Stimulated activated CD8-positive, alpha-beta memory T cell treated with anti-CD3 and anti-CD28 coated beads, Interleukin-4, amount 100 ng/mL, for 1 hour (primary cell): ENCODE measurements around the gene OAT.

Experiments
- DNase-seq, 2 donors: peaks; one replicate each; pipeline ENCODE4 v3.0.0-alpha.2; 2020; ENCODE audit warnings: low read depth in 2 of 2, low spot score in 1 of 2

OAT gene

DNA sequence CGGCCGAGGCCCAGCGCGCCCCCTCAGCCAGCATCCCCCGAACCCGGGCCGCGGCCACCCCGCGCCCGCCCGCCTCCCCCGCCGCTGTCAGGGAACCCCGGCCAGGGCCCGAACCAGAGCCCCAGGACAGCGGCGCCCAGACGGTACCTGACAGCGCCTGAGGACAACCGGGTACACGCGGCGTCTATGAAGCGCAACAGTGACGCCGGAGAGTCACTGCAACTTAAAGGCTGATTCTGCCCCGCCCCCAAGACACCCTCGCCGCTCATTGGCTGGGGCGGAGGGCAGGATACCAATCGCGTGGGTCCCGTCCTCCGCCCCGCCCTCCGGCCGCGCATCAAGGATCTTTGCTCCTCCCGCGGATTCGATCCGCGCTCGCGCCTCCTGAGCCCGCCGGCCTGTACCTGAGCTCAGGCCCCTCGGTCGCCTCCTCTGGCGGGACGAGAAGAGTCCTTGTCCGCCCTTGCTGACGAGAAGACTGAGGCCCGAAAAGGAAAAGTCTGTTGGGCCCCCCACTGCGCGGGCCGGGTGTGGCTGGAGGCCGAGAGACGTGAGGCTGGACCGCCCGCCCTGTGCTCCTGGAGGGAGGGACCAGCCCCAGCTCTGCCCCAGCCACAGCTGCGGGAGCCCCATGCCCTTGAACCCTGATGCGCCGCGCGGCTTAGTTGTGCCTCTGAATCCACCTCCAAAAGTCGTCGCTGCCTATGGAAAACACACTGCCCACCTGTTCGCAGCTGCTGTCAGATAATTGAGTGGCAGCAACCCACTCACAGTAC is at the start of gene OAT:
OAT (minus strand) TSS at position 198 of the 776 bp plus-strand sequence. CDS start 6,752 bp downstream, outside the sequence.
- peak; percentile 87 to 95 for DNase-seq

DNA sequence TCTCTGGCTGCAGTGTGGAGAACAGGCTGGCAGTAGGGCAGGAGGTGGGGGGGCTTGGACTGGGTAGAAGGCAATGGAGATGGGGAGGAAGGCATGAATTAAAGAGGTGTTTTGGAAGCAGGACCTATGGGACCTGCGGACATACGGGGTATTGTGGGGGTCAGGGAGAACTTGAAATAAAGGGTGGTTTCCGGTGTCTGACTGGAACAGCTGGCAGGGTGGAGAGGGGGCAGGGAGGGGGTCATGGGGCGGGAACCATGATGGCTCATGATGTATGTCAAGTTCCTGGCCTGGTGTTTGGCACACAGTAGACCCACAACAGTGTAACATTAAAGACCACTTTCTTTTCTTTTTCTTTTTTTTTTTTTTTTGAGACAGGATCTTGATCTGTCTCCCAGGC is 48.4 kb upstream of the OAT start:
- no peak for DNase-seq

DNA sequence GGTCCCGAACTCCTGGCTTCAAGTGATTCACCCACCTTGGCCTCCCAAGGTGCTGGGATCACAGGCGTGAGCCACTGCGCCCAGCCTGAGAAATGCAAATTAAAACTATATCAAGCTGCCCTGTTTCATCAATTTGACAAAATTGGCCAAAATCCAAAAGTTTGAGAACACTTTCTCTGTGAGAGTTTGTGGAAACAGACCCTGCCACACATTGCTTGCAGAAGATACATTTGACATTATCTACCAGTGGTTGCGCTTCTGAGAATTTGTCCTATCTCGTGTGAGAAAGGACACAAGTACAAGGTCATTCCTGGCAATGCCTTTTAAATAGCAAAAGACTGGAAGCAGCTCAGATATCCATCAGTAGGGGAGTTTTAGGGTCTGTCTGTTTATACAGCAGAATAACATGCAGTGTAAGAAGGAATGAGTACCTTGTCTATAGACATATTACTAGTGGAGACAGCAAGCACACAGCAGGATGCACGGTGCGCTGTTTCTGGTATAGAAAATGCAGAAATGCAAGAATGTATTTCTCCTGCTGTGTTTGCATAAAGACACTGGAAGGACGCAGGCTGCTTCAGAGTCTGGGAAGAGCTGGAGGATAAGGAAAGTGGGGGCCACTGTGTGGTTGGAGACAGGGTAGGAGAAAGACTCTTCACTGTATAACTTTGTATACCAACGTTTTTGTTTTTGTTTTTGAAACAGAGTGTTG is 47.2 kb upstream of the OAT start:
- no peak for DNase-seq

DNA sequence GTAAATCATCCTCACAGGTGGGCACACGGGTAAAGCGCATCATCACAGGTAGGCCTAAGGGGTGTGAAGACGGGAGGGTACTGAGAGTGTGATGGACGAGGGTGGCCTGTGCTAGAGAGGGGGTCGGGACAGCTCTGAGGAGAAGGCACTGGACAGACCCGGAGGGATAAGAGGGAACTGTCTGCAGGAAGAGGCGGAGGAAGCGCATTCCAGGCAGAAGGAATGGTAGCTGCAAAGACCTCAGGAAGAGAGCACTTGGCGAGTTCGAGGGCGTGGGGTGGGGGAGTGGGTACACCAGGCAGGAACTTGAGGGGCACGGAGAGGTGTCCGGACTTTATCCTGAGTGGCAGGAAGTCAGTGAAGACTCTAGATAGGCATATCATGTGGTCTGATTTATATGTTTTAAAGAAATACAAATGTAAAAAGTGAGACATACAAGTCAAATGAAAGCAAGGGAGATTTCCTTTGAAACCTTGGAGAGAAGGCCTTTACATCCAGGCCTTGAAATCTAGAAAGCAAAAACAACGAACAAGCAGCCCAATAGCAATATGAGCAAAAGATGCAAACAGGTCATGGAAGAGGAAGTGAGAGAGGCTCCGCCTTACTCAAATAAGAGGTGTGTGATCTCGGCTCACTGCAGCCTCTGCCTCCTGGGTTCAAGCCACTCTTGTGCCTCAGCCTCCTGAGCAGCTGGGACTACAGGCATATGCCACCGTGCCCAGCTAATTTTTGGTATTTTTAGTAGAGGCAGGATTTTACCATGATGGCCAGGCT is 46.5 kb upstream of the OAT start:
- DNase-seq: no peak

DNA sequence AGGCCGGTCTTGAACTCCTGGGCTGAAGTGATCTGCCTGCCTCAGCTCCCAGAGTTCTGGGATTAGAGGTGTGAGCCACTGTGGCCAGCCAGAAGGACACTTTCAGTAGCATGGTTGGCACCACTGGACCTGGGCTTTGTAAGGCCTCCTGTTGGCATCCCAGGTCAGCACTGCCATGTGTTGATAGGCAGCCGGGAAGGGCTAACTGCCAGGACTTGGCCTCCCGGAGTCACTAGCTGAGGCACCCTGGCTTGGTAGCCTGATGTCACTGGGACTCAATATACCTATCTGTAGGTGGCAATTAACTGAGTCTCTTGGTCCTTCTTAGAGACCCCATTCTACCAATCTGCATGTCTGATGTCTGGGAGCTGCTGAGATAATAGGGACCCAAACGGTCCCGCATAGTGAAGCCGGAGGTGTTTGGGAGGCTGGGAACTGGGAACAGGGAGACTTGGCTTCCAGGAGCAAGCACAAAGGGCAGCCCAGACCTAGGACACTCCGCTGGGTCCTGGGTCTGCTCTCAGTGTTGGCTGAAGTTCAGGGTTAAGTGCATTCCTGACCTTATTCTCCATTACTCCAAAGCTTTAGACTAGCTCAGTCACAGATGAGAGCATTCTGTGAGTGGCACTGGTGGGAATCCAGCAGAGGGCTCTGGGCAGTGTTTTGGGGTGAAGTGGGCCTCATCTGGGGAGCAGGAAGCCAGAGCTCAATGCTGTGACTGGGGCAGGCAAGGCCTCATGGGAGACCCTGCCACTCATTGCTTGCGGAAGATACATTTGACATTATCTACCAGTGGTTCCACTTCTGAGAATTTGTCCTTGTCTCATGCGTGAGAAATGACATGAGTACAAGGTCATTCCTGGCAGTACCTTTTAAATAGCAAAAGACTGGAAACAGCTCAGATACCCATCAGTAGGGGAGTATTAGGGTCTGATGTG is 45.6 kb upstream of the OAT start:
- DNase-seq: no peak

DNA sequence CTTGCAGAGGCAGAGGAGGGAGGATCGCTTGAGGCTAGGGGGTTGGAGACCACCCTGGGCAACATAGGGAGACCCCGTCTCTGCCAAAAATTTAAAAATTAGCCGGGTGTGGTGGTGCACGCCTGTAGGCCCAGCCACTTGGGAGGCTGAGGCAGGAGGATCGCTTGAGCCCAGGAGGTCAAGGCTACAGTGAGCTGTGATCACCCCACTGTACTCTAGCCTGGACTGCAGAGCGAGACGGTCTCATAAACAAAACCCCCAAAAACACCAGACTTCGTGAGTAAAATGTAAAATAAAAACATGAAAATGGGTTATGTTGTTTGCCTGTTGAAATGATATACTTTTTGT is 43.6 kb upstream of the OAT start:
- no peak for DNase-seq

DNA sequence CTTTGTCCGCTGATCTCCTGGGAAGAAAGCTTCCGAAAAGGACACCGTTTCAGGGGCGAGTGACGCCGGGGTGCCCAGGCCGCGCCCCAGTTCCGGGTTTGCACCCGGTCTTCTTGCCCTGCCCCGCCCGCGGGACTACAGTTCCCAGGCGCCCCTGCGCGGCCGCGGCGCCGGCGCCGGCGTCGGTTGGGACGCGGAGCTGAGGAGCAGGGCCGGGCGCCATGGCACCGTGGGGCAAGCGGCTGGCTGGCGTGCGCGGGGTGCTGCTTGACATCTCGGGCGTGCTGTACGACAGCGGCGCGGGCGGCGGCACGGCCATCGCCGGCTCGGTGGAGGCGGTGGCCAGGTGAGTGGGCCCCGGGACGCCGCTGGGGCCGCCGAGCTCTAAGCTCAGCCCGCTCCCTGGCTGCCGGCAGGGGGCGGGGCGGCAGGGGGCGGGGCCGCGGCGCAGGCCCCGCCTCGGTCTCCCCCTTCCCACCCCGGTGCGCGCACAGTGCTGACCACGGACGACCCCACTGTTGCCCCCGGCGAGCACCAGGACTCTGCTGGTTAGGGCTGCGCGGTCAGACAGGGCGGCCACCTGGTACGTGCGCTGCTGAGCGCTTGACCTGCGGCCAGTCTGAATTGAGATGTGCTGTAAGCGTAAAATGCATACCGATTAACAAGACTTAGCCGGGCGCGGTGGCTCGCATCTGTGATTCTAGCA is 43.1 kb upstream of the OAT start, which contains the start of gene LHPP:
LHPP (plus strand) TSS at position 182 of the 706 bp plus-strand sequence; CDS start at position 222, 40 bp downstream.
- DNase-seq: peak; percentile 48 to 60

DNA sequence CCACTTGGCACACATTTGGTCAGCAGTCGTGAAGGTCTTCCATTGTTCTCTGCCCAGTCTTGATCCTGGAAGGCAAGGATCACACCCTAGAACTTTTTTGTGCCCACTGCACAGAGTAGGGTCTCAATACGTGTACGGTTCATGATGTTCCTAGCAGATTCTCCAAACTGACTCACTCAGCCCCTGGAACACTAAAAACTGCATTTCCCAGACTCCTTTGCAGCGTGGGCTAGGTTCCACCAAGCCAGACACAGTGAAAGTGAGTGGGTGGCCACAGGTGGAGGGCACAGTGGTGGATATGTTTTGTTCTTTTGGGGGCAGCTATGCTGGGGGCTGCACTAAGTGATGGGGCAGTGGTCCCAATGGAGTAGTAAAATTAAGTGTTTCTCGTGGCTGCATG is 41.4 kb upstream of the OAT start:
- no peak for DNase-seq

DNA sequence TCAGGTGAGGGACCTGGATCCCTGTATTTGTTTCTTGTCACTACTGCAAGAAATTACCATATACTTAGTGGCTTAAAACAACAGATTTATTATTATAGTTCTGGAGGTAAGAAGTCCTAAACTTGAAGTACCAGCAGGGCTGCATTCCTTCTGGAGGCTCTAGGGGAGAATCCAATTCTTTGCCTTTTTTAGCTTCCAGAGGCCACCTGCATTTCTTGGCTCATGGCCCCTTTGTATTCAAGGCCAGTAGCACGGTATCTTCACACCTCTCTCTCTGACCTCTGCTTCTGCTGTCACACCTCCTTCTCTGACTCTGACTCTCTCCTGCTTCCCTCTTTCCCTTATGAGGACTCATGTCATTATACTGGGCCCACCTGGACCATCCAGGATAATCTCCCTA is 40.7 kb upstream of the OAT start:
- DNase-seq: no peak

DNA sequence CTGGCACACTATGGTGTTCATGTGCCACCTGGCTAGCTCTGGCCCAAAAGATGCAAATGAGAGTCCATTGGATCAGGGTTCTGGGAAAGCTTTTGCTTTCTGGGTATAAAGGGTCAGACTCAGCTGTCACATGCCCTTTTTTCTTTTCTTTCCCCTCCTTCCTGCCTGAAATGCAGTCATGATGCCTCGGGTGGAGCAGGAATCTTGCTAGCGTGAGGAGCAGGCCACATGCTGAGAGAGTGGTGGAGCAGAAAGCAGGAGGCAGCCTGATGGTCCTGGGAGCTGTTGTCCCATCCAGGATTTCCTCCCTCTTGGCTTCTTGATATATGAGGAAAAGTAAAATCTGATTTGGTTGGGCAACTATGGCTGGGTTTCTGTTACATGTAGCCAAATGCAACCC is 40.2 kb upstream of the OAT start:
- DNase-seq: no peak

DNA sequence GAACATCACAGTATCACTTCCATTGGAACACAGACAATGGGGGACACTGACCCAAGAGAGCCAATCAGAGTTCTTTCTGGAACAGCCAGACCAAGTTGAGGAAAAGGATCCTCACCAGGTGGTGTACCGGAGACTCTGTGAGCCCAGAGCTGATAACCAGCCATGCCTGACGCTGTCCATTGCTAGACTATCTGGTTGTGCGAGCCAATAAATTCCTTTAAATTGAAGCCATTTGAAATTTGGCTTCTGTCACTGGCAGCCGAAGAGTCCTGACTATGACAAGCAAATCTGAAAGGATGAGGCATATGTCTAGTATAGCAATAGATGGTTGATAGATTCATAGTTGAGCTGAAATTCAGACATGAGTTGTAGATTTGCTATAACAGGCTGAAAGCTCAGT is 39.8 kb upstream of the OAT start:
- DNase-seq: no peak

DNA sequence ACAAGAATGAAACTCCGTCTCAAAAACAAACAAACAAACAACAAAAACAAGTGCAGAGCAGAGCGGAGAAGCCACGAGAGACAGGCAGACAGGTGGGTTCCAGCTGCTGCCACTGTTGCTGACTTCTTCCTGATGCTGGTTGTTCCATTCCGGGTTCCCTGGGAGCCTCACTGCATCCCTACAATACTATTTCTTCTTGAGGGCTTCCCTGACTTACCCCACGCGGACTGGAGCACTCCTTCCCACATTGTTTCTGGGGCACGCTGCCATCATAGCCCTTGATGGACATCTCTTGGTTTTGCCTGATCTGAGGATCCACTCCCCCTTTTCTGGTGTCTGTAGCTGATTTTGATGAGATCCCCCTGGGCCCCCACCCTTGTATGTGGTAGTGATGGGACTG is 36.7 kb upstream of the OAT start:
- no peak for DNase-seq

DNA sequence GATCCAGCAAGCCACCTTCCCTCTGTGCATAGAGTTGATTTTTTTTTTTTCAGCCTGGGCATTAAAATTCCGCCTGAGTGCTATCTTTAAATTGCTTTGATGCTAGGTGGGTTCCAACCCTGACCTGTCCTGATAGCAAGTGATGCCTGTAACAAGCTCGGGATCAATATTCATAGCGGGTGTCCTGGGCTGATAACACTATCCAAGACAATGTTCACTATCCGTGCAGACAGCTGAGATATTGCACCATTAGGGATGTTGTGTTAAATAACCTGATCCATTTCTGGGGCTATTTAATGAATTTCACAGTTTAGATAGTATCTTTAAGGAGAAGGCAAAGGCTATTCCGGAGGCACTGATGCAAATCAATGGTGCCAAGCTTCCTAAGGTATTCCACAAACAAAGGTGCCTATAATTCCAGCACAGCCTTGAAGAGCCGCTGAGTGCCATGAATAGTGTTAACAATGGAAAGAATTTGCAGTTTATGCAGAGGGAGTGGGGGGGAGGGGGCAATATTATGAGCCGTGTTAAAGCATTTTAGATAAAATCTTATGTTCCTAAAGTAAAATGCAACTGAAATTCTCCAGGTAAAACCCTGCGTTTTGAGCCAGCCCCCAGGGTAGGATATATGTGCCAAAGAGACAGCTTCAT is 35.4 kb upstream of the OAT start:
- DNase-seq: no peak

DNA sequence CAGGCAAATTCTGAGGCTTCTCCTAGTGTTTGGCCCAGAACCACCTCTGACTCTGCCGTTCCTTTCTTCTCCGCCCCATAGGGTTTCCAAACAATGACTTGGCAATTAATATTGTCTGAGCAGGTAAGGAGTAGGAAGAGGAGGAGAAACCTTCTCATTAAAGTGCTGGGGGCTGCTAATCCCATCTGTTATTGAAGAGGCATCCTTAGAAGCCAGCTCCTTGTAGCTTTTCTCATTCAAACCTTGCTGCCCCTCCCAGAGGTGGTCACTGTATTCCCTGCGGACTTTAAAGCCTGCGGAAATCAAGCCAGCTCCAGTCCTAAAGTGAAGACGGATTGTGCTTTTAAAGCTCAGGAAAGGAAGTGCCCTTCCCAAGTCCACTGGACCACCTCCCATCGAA is 32.6 kb upstream of the OAT start:
- DNase-seq: no peak

DNA sequence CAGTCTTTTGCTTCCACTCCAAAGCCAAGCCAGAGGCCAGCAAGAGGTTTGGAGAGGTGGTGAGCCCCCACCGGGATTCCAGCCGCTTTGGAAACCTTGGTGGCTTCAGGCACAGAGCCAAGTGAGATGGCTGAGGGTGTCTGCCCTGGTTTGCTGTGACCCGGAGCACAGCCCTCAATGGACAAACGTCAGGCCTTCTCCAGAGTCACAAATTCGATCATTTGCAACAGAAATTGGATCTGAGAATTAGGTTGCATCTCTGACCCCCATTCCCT is 32.0 kb upstream of the OAT start:
- no peak for DNase-seq

DNA sequence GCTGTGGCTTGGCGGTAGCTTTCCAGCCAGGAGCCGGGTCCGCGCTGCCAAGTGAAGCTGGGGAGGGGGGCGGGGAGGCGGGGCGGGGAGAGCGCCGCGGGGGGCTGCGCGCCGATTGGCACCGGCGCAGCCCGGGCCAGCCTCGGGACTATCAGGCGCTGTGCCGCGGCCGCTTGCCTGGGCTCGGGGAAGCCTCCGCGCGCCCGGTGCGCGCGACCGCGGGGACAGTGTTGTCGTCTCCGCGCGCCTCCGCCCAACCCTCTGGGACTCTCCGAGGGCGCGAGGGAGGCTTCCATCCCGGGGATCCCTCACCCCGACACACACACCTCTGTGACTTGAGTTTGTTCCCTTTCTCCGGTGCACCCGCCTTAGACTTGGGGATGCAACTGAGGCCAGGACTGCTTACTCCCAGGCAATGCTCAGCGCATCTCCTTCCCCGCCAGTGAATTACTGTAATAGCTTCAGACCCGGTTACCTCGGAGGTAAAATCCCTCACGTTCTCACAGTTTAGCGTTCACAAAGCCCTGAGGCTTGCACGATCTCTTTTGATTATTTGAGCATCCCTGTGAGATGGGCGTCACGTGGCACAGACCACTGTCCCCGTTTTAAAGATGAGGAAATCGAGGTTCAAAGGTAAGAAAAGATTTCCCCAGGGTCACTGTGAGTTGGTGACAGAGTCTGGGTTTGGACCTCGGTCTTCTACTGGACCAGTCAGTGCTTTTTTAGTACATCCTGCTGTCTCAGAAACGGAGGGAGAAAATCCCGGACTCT is 31.5 kb upstream of the OAT start, which contains the start of gene NKX1-2:
NKX1-2 (minus strand) TSS at position 24 of the 771 bp plus-strand sequence. CDS start 92 bp downstream, outside the sequence.
- DNase-seq: no peak

DNA sequence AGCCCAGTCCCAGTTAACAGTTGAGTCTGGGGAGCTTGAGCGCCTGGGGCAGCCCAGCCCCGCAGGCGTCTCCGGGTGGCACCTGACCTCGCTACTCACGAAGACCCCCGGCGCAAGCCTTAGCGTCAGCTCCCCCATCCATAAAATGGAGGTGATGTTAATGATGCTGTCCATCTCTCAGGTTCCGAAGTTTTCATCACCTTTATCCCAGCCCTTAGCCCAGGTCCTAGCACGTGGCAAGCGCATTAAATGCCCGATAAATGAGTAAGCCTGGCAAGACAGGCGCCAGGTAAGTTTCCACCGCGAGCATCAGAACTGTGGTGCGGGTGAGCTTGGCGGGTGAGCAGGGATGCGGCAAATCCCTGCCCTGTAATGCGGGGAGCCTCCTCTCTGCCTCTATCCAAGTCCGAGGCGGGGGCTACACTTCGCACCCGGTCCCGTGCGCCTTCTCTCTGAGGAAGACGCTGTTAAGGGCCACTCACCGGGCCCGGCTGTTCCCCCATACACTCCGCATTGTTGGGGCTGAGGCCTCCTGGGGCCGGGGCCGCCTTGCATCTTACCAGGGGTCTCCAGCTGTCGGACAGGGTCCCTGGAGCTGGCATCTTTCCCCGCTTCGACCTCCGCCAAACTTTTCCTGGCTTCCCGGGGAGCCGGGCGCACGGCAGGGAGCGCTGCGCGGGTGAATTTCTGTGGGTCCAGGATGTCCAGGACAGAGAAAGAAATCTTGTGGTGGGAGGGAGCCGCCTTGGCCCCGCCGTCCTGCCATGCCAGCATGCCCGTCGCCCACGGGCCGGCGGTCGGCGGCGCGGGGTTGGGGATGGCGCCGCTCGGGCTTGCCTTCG is 30.7 kb upstream of the OAT start:
- DNase-seq: no peak

DNA sequence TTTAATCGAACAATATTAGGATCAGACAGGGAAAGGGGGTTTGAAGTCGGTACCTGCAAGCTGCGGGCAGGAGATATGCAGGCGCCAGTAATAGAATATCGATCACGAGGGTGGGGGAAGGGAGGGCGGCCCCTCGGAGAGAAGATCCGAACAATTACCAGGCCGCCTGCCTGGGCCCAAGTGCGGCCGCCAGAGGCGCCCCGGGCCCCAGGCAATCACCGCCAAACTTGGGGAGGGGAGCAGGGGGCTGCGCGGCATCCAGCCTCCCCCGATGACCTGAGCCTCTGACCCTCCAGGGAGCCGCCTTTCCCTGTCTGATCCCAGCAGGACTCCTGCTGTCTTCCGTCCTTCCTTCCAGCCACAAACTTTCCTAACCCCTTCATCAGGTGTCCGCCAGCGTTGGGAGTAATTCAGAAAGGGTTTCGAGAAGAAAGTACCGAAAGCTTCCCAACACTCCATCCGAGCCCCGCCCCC is 30.0 kb upstream of the OAT start:
- DNase-seq: no peak
